ENCODE measurements around the gene PLXNB3.

The PLXNB3 gene

DNA sequence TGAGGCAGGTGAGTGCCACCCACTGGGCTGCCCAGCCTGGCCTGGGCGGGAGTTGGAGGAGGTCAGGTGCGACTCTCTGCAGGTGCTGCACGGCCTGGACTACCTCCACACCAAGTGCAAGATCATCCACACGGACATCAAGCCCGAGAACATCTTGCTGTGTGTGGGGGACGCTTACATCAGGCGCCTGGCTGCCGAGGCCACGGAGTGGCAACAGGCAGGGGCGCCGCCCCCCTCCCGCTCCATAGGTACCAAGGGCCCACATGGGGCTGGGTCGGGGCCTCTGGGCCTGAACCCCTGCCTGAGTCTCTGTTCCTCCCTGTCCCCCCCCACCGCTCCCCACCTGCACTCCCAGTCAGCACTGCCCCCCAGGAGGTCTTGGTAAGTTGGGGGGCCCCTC is 18.8 kb downstream of the PLXNB3 start:
- Mint-ChIP-seq H3K4me3 (no peak overlapping the region), H3K9me3 (ENCODE audit: low read depth) (no peaks in the 10 kb centered on the region), H3K27me3 (no peaks in the 10 kb centered on the region), H3K36me3 (no peaks in the 10 kb centered on the region), H3K27ac (no peak overlapping the region), H3K4me1 (ENCODE audit: low read depth) (peaks cover 3% of the 10 kb centered on the region)

DNA sequence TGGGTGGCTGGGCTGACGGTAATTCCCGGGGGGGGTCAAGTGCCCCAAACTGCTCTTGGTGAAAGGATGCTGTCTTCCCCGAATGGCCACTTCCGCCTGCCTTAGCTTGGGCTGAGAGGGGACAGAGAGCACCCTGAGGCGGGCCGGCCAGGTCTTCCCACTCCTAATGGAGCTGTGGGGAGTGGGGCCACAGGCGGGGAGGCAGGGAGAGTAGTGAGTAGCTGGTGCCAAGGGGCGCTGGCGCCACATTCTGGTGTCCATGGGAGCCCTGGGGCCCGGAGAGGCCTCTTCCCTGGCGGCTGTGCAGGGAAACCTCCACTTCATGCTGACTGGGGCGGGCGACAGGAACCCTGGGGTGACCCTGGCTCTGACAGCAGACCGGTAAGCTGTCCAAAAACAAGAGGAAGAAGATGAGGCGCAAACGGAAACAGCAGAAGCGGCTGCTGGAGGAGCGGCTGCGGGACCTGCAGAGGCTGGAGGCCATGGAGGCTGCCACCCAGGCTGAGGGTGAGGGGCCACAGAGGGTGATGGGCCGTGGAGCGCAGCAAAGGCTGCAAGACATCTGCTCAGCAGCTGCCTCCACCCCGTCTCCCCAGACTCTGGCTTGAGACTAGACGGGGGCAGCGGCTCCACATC is 19.4 kb downstream of the PLXNB3 start:
- no peaks in the 10 kb centered on the region for H3K27me3 Mint-ChIP-seq
- H3K4me1 Mint-ChIP-seq (ENCODE audit: low read depth): peaks cover 3% of the 10 kb centered on the region
- no peak overlapping the region for H3K27ac Mint-ChIP-seq
- no peak overlapping the region for H3K4me3 Mint-ChIP-seq
- no peaks in the 10 kb centered on the region for H3K9me3 Mint-ChIP-seq (ENCODE audit: low read depth)
- H3K36me3 Mint-ChIP-seq: no peaks in the 10 kb centered on the region

GRCh38 chrX:153784325-153784967 is 20.4 kb downstream of the PLXNB3 start:
- Mint-ChIP-seq H3K36me3 (no peaks in the 10 kb centered on the region), H3K27ac (no peak overlapping the region), H3K4me1 (ENCODE audit: low read depth) (peaks cover 3% of the 10 kb centered on the region), H3K9me3 (ENCODE audit: low read depth) (no peaks in the 10 kb centered on the region), H3K27me3 (no peaks in the 10 kb centered on the region), H3K4me3 (no peak overlapping the region)

DNA sequence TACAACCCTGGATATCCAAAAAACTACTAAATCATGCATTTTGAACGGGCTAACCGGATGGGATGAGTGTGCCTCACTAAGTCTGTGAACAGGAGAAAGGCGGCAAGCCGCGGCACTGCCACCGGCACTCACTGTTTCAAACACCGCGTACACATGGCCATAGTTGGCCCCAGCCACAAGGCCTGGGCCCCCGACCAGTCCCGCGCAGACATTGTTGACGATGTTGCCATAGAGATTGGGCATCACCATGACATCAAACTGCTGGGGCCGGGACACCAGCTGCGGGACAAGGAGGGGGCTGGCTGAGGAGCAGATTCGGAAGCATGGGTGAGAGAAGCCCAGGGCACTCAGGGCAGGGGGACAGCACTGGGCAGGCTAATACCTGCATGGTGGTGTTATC is 22.6 kb downstream of the PLXNB3 start:
- no peaks in the 10 kb centered on the region for H3K4me1 Mint-ChIP-seq (ENCODE audit: low read depth)
- H3K27ac Mint-ChIP-seq: no peak overlapping the region
- H3K36me3 Mint-ChIP-seq: no peaks in the 10 kb centered on the region
- H3K27me3 Mint-ChIP-seq: no peaks in the 10 kb centered on the region
- no peaks in the 10 kb centered on the region for H3K9me3 Mint-ChIP-seq (ENCODE audit: low read depth)
- no peak overlapping the region for H3K4me3 Mint-ChIP-seq

- Mint-ChIP-seq H3K36me3 (no peaks in the 10 kb centered on the region), H3K4me1 (ENCODE audit: low read depth) (peaks cover 9% of the 10 kb centered on the region), H3K27me3 (no peaks in the 10 kb centered on the region), H3K4me3 (no peak overlapping the region), H3K27ac (no peak overlapping the region), H3K9me3 (ENCODE audit: low read depth) (no peaks in the 10 kb centered on the region)
Measured at GRCh38 chrX:153789654-153790053, 25.6 kb downstream of the PLXNB3 start.

GRCh38 chrX:153791104-153791852 is 27.2 kb downstream of the PLXNB3 start:
- no peaks in the 10 kb centered on the region for H3K36me3 Mint-ChIP-seq
- no peaks in the 10 kb centered on the region for H3K27me3 Mint-ChIP-seq

DNA sequence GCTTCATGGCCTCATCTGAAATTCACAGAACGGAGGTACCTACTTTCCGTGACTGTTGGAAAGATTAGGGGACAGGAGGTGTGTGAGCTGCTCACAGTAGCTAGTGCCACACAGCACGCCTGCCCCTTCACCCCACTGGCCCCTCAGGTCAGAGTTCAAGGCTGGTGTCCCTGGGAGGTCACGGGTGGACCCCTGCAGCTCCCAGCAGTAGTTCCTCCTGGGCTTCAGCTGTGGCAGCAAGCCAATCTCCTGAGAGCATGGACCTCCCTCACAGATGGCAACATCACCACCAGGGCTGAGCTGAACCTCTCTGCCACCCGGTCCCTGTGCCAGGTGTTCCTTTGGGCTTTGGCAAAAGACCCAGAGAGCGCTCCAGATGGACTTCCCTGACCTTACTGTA is 28.3 kb downstream of the PLXNB3 start:
- Mint-ChIP-seq H3K27ac (no peak overlapping the region), H3K36me3 (no peaks in the 10 kb centered on the region), H3K4me3 (peak overlapping the region; percentile 94)

More at GRCh38 chrX:153791104-153791852, 27.2 kb downstream of the PLXNB3 start:
- Mint-ChIP-seq H3K4me1 (ENCODE audit: low read depth) (peaks cover 13% of the 10 kb centered on the region), H3K9me3 (ENCODE audit: low read depth) (no peaks in the 10 kb centered on the region), H3K4me3 (no peak overlapping the region), H3K27ac (no peak overlapping the region)

DNA sequence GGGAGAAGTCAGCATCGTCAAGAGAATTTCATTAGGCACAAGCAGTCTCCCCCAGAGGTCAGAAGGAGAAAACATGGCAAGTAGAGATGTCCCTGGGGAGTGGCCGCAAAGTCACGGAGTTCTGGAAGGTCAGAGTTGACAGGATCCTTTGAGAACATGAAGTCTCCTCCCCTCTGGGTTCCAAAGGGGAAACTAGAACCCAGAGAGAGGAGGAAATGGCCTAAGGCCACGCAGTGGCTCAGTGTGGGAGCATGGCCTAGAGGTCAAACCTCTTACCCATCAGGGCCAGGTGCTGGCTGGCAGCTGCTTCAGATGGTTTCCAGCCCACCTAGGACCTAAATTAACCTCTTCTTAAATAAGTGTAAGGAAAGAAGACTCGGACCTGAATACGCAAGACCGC is 29.2 kb downstream of the PLXNB3 start:
- Mint-ChIP-seq H3K4me3 (peak overlapping the region; percentile 94), H3K9me3 (ENCODE audit: low read depth) (no peaks in the 10 kb centered on the region), H3K4me1 (ENCODE audit: low read depth) (peaks cover 16% of the 10 kb centered on the region), H3K27me3 (no peaks in the 10 kb centered on the region), H3K27ac (peak overlapping the region; percentile 90), H3K36me3 (no peaks in the 10 kb centered on the region)

More for the DNA sequence above, 28.3 kb downstream of the PLXNB3 start:
- Mint-ChIP-seq H3K27me3 (no peaks in the 10 kb centered on the region), H3K9me3 (ENCODE audit: low read depth) (no peaks in the 10 kb centered on the region), H3K4me1 (ENCODE audit: low read depth) (peaks cover 16% of the 10 kb centered on the region)

DNA sequence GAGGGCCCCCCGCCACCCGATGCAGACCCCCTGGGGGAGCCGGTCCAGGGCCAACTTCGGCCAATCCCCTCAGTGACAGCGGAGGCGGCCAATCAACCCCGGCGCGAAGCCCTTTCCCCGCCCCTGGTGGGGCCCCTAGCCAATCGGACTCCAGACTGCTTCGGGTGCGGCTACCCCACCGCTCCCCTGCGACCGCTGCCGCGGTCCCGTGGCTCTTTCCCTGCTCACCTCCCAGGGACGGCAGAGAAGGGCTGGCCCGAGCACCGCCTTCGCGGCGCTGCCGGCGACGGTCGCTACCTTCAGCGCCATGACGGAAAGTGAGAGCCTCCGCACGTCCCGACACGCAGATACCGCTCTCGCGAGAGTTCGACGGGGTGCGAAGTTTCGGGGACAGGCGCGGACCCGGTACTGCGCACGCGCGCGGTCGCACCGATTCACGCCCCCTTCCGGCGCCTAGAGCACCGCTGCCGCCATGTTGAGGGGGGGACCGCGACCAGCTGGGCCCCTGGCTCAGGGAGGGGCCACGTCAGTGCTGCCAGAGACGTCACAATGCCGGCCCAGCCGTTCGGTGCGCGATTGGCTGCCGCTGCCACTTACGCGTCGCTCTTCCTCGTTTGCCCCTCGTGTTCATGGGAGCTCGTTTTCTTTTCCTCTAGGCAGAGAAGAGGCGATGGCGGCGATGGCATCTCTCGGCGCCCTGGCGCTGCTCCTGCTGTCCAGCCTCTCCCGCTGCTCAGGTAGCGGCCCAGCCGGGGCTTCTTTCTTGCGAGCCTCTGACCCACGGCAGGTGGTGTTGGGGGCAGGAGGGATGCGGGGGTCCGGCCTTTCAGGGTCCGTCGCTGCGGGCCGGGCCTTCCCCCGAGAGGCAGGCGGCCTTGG is 30.2 kb downstream of the PLXNB3 start, which contains the start of the genes IDH3G and SSR4:
TSS of gene IDH3G (minus strand) at position 358 of the 879 bp plus-strand sequence. CDS start at position 309, 49 bp downstream.
TSS of gene SSR4 (plus strand) at position 651 of the 879 bp plus-strand sequence. CDS start at position 671, 20 bp downstream.
- Mint-ChIP-seq H3K4me3 (peak within 1 kb of the TSS; percentile 94), H3K27ac (peak within 1 kb of the TSS; percentile 95), H3K27me3 (no peaks in the 10 kb centered on the region), H3K4me1 (ENCODE audit: low read depth) (peaks cover 16% of the 10 kb centered on the region), H3K9me3 (ENCODE audit: low read depth) (no peaks in the 10 kb centered on the region), H3K36me3 (no peaks in the 10 kb centered on the region)

GRCh38 chrX:153794897-153795816 is 31.1 kb downstream of the PLXNB3 start:
- Mint-ChIP-seq H3K27me3 (no peaks in the 10 kb centered on the region), H3K9me3 (ENCODE audit: low read depth) (no peaks in the 10 kb centered on the region), H3K4me3 (peak overlapping the region; percentile 94), H3K27ac (peak overlapping the region; percentile 77), H3K36me3 (no peaks in the 10 kb centered on the region), H3K4me1 (ENCODE audit: low read depth) (peaks cover 16% of the 10 kb centered on the region)

DNA sequence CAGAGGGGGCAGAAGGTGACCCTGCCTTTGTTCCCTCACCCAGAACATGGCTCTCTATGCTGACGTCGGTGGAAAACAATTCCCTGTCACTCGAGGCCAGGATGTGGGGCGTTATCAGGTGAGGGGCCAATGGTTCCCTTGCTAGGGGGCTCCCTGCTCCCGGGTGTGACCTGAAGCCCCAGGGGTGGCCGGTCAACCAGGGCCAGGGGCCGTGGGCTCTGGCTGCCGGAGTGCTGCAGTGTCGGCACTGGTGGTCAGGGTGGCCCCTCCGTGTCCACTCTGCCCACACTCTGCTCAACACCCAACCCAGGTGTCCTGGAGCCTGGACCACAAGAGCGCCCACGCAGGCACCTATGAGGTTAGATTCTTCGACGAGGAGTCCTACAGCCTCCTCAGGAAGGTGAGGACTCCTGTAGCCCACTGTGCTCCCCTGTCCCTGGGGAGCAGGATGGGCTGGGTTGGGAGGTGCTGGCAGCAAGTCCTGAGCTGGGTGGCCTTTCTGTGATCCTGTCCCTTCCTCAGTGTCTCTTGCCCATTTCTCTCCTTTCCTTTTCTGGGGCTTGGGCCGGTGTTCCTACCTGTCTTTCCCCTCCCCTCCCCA is 33.5 kb downstream of the PLXNB3 start:
- no peaks in the 10 kb centered on the region for H3K27me3 Mint-ChIP-seq
- H3K4me1 Mint-ChIP-seq (ENCODE audit: low read depth): peaks cover 15% of the 10 kb centered on the region
- no peaks in the 10 kb centered on the region for H3K36me3 Mint-ChIP-seq
- H3K27ac Mint-ChIP-seq: no peak overlapping the region
- no peaks in the 10 kb centered on the region for H3K9me3 Mint-ChIP-seq (ENCODE audit: low read depth)
- peak overlapping the region; percentile 94 for H3K4me3 Mint-ChIP-seq

- no peaks in the 10 kb centered on the region for H3K9me3 Mint-ChIP-seq (ENCODE audit: low read depth)
- no peak overlapping the region for H3K4me3 Mint-ChIP-seq
- peaks cover 7% of the 10 kb centered on the region for H3K4me1 Mint-ChIP-seq (ENCODE audit: low read depth)
- no peaks in the 10 kb centered on the region for H3K36me3 Mint-ChIP-seq
- no peaks in the 10 kb centered on the region for H3K27me3 Mint-ChIP-seq
- H3K27ac Mint-ChIP-seq: no peak overlapping the region
Measured at GRCh38 chrX:153799326-153799725, 35.3 kb downstream of the PLXNB3 start.

DNA sequence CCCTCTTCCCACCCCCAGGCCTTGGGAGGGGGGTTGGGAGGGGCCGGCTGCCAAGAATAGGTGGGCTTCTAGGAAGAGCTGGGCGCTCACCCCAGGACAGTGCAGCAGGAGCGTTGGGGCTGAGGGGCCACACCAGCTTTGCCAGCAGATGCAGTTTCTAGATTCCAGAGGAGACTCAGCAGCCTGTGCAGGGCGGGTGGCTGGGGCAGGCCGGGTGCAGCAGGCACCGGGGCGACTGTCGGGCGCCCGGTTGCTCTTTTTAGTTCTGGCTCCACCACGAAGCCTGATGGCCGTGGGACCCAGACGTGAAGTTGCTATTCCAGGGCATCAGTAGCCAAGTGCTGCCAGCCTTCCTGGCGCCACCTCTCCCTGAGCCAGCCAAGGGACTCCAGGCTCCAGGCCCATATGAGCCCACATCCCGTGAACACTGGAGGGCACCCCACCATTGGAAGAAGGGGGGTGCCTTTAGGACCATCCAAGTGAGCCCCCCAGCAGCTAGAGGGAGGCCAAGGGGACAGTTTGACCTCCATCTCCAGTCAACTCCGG is 36.2 kb downstream of the PLXNB3 start:
- Mint-ChIP-seq H3K27ac (no peak overlapping the region), H3K9me3 (ENCODE audit: low read depth) (no peaks in the 10 kb centered on the region), H3K4me3 (no peak overlapping the region), H3K27me3 (no peaks in the 10 kb centered on the region), H3K36me3 (no peaks in the 10 kb centered on the region), H3K4me1 (ENCODE audit: low read depth) (peaks cover 5% of the 10 kb centered on the region)
